Activated CD8-positive, alpha-beta T cell treated with anti-CD3 and anti-CD28 coated beads for 36 hours (primary cell): Measurements from ENCODE around the gene NRSN1. TPM values are rescaled to one million over a fixed set of nuclear protein-coding genes. Genes with fewer than 3 reads are reported as not detected.

Experiments used
- ATAC-seq: fragments of 200-7000 bp; cut with Tn5 transposase; one replicate; pipeline ENCODE4 v1.10.0; 2021; ENCODE audit warnings: mild to moderate bottlenecking, moderate library complexity
- CTCF ChIA-PET: fragments of 350-600 bp; sonication (Branson Sonifier 250); formaldehyde crosslinking; loops from one replicate; lab custom pipeline; 2021; ENCODE audit warnings: antibody characterized with exemption; lab: Charles Lee
- POLR2A ChIA-PET: fragments of 350-600 bp; sonication (Branson Sonifier 250); formaldehyde crosslinking; loops from one replicate; lab custom pipeline; 2021; ENCODE audit warnings: antibody characterized with exemption; lab: Charles Lee
- DNase-seq: peaks from one replicate; pipeline ENCODE4 v3.0.0-alpha.2; 2020
- H3K27ac Mint-ChIP-seq: one replicate; pipeline ENCODE4 v1.8.0; 2021; ENCODE audit warnings: mild to moderate bottlenecking, mixed read lengths
- H3K27me3 Mint-ChIP-seq: one replicate; pipeline ENCODE4 v1.8.0; 2021; ENCODE audit warnings: mixed read lengths
- H3K36me3 Mint-ChIP-seq: one replicate; pipeline ENCODE4 v1.8.0; 2021; ENCODE audit warnings: low read depth, mixed read lengths
- H3K4me1 Mint-ChIP-seq: one replicate; pipeline ENCODE4 v1.8.0; 2021; ENCODE audit warnings: low read depth, mixed read lengths
- H3K4me3 Mint-ChIP-seq: one replicate; pipeline ENCODE4 v1.8.0; 2021; ENCODE audit warnings: mild to moderate bottlenecking, moderate library complexity, mixed read lengths
- H3K9me3 Mint-ChIP-seq: one replicate; pipeline ENCODE4 v1.8.0; 2021; ENCODE audit warnings: mixed read lengths
- CTCF ChIP-seq: fragments of 200-600 bp; IDR thresholded peaks from one replicate; pipeline ENCODE4 v1.8.0; 2022; ENCODE audit warnings: antibody characterized with exemption, mild to moderate bottlenecking
- intact Hi-C: fragments of 100-400 bp; cut with micrococcal nuclease; formaldehyde crosslinking; loops from one replicate; pipeline ENCODE4 v1.10.0; 2022
- total RNA-seq, 2 experiments: library from RNA; stranded (reverse); gene quantifications; one replicate each; pipeline ENCODE4 v1.2.3, GENCODE V29; 2021

NRSN1 gene
- total RNA-seq, 2 experiments from 2014 or later: not detected

DNA sequence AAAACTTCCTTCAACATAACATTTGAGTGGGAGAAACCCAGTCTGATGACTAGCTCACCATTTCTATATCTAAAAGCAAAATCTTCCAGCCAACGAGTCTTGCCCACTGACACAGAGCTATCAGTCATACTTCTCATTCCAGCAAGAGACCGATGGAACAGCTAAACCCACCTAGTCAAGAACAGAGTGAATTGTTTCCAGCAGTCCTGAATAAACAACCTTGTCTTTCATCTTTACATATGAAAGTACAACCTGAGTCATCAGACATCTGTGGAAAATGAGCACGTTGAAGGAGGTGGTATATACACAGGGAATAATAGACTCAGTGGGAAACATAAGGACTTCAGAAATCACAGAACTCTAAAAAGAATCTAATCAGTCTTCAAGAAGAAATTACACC lies 23.8 kb downstream of the NRSN1 start:
- intact Hi-C loops: no loop called here
- ATAC-seq: no peak
- Mint-ChIP-seq H3K27ac (no peak overlapping the region), H3K27me3 (peaks cover 13% of the 10 kb centered on the region), H3K9me3 (no peaks in the 10 kb centered on the region), H3K4me3 (no peak overlapping the region), H3K36me3 (no peaks in the 10 kb centered on the region), H3K4me1 (no peaks in the 10 kb centered on the region)
- POLR2A ChIA-PET: no interaction called here
- no peak for TF ChIP-seq CTCF
- CTCF ChIA-PET: interaction anchor here (0.6 kb wide), 1 partner anchor 15 kb away, joined by 3 read pairs; no protein-coding TSS in a partner anchor
- no peak for DNase-seq

- intact Hi-C loops: no loop called here
- Mint-ChIP-seq H3K4me3 (no peak overlapping the region), H3K27ac (no peak overlapping the region), H3K36me3 (no peaks in the 10 kb centered on the region), H3K4me1 (no peaks in the 10 kb centered on the region), H3K9me3 (no peaks in the 10 kb centered on the region), H3K27me3 (peaks cover 15% of the 10 kb centered on the region)
- DNase-seq (no peak), ATAC-seq (no peak)
- no peak for TF ChIP-seq CTCF
- CTCF ChIA-PET: no interaction called here
- POLR2A ChIA-PET: no interaction called here
Observed at GRCh38 chr6:24152014-24152413, 26.0 kb downstream of the NRSN1 start.

DNA sequence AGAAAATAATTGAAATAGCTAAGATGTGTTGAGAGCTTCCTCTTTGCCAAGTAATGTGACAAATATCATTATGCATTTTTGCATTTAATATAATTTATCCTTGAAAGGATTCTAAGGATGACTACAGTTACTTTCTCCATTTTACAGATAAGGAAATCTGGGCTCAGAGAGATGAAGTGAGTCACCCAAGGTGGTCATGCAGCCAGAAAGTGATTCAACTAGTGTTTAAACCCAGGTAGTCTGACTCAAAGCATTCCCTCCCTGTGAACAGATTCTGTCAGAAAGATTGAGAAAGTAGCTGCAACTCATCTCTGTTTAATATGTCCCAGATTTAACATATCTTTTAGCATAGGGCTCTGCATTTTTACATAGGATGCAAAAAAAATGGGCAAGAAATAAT lies 28.1 kb downstream of the NRSN1 start:
- no peak for DNase-seq
- H3K9me3 Mint-ChIP-seq: no peaks in the 10 kb centered on the region
- ChIA-PET POLR2A (no interaction called here), CTCF (no interaction called here)
- H3K4me3 Mint-ChIP-seq: no peak overlapping the region
- intact Hi-C loops: no loop called here
- no peak for TF ChIP-seq CTCF
- no peak overlapping the region for H3K27ac Mint-ChIP-seq
- no peak for ATAC-seq
- peaks cover 11% of the 10 kb centered on the region for H3K27me3 Mint-ChIP-seq
- no peaks in the 10 kb centered on the region for H3K4me1 Mint-ChIP-seq
- no peaks in the 10 kb centered on the region for H3K36me3 Mint-ChIP-seq

GRCh38 chr6:24157886-24158285 lies 31.9 kb downstream of the NRSN1 start:
- no peak for TF ChIP-seq CTCF
- ATAC-seq (no peak), DNase-seq (no peak)
- Mint-ChIP-seq H3K4me1 (no peaks in the 10 kb centered on the region), H3K9me3 (no peaks in the 10 kb centered on the region), H3K36me3 (no peaks in the 10 kb centered on the region), H3K27me3 (peaks cover 3% of the 10 kb centered on the region), H3K27ac (no peak overlapping the region), H3K4me3 (no peak overlapping the region)
- POLR2A ChIA-PET: no interaction called here
- CTCF ChIA-PET: interaction anchor here (0.6 to 0.7 kb wide), 2 partner anchors 40 to 112 kb away, joined by 3 to 5 read pairs; no protein-coding TSS in a partner anchor
- intact Hi-C loops: no loop called here

GRCh38 chr6:24183584-24183983 lies 57.6 kb downstream of the NRSN1 start:
- Mint-ChIP-seq H3K36me3 (no peaks in the 10 kb centered on the region), H3K9me3 (no peaks in the 10 kb centered on the region), H3K4me3 (no peak overlapping the region), H3K4me1 (no peaks in the 10 kb centered on the region), H3K27me3 (no peaks in the 10 kb centered on the region), H3K27ac (no peak overlapping the region)
- intact Hi-C loops: no loop called here
- ChIA-PET POLR2A (no interaction called here), CTCF (no interaction called here)
- ATAC-seq (no peak), DNase-seq (no peak)
- no peak for TF ChIP-seq CTCF
